Measurements from ENCODE around the gene C17orf75.

GRCh38 chr17:32350666-32351418 lies 8.9 kb upstream of the C17orf75 start:
- TF ChIP-seq CTCF (IDR thresholded peaks at IDR 0.05; ENCODE audit: insufficient read depth, low read depth, low read length) (no peak), EZH2 (IDR thresholded peaks at IDR 0.05; ENCODE audit: insufficient read depth, low read length) (no peak)

All from astrocyte (in vitro differentiated cells and primary cell).